HG03095 (cell line): Measurements from ENCODE around the gene PLPPR3.
"Not testable (repeated sequence)": the region's sequence is repeated elsewhere in the genome, so short reads cannot be mapped to it uniquely, and the experiment has no call there.

ENCODE experiments used
- ATAC-seq: cut with Tn5 transposase; IDR thresholded peaks from one replicate; pipeline ENCODE4 v1.9.1; 2021; ENCODE audit warnings: moderate library complexity; ENCODE audit not compliant: unreplicated experiment

PLPPR3 gene

DNA sequence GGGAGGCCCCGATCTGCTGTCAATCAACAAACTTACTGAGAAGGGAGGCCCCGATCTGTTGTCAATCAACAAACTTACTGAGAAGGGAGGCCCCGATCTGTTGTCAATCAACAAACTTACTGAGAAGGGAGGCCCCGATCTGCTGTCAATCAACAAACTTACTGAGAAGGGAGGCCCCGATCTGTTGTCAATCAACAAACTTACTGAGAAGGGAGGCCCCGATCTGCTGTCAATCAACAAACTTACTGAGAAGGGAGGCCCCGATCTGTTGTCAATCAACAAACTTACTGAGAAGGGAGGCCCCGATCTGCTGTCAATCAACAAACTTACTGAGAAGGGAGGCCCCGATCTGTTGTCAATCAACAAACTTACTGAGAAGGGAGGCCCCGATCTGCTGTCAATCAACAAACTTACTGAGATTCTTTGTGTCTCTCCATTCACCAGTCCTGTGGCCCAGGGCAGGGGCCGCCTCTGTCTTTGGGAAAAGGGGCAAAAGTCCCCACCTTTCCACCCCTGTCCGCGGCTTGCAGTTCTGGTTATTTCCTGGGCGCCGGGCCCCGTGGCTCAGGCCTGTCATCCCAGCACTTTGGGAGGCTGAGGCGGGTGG is 32.0 kb upstream of the PLPPR3 start:
- not testable (repeated sequence) for ATAC-seq

DNA sequence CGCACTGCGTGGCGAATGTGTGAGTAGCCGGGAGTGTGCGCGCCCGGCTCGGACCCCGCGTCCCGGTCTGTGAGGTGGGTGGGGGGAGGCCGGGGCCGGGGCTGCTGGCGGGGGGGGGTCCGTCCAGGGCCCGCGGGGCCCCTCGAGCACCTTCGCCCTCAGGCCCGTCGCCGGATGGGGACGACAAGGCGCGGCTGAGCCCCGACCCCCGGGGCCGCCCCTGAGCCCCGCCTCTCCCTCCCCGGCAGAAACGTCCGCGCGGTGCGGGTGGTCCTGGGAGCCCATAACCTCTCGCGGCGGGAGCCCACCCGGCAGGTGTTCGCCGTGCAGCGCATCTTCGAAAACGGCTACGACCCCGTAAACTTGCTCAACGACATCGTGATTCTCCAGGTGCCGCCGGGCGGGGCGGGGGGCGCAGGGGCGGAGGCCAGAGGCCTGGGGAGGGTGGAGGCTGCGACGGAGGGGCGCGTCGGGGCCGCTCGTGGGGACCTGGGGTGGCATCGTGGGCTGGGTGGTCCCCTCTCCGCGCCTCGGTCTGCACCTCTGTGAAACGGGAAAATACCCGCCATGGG is 31.3 kb upstream of the PLPPR3 start:
- no peak for ATAC-seq

DNA sequence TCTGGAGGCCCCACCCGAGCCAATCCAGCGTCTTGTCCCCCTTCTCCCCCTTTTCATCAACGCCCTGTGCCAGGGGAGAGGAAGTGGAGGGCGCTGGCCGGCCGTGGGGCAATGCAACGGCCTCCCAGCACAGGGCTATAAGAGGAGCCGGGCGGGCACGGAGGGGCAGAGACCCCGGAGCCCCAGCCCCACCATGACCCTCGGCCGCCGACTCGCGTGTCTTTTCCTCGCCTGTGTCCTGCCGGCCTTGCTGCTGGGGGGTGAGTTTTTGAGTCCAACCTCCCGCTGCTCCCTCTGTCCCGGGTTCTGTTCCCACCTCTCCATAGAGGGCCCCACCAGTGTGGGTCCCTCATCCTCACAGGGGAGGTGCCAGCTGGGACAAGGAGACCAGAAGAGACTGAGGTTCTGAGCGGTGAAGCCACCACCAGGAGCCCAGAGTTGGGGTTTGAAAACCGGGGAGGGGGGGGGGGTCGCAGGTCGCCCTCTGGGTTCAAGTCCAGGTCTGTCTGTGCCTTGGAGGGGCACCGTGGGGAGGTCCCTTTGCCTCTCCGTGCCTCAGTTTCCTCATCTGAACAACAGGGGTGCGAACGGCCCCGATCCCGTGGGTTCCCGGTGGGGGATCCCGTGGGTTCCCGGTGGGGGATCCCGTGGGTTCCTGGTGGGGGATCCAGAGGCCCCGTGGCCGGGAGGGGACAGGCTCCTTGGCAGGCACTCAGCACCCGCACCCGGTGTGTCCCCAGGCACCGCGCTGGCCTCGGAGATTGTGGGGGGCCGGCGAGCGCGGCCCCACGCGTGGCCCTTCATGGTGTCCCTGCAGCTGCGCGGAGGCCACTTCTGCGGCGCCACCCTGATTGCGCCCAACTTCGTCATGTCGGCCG is 30.6 kb upstream of the PLPPR3 start, which contains the start of gene ELANE:
TSS of gene ELANE (plus strand) at position 168 of the 878 bp plus-strand sequence. CDS start at position 194, 26 bp downstream.
- ATAC-seq, result no peak

DNA sequence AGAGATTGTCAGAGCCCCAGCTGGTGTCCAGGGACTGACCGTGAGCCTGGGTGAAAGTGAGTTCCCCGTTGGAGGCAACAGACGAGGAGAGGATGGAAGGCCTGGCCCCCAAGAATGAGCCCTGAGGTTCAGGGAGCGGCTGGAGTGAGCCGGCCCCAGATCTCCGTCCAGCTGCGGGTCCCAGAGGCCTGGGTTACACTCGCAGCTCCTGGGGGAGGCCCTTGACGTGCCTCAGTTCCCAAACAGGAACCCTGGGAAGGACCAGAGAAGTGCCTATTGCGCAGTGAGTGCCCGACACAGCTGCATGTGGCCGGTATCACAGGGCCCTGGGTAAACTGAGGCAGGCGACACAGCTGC is 29.2 kb upstream of the PLPPR3 start:
- no peak for ATAC-seq

DNA sequence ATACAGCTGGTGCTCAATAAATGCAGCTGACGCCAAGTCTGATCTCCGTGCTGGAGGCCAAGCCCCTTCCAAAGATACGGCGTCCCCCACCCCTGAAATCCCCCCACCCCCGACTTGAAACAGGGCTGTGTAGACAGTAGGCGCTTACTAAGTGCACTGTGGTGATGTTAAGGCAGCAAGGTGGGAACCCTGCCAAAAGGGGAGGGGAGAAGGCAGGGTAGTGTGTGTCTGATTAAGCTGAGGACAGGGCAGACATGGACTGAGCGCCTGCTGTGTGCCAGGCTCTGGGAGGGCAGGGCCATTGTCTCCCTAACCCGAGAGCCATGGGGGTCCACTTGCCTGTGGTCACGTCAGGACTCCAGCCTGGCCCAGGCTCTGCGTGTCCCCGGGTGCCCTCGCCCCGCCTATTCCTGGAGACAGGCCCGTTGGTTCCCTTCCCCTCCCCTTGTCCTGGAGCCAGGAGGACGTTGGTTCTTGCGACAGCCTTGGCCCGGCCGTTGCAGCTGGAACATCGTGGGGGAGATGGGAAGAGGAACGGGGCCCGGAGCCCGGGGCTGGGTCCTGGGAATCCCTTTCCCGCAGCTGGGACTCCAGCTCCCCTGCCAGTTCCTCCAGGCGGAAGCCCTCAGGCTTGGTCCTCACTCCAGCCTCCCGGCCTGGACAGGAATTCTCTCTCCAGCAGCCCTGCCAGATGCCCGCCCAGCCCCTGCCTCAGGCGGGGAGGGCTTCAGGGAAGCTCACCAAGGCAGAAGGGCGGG is 28.6 kb upstream of the PLPPR3 start:
- no peak for ATAC-seq

DNA sequence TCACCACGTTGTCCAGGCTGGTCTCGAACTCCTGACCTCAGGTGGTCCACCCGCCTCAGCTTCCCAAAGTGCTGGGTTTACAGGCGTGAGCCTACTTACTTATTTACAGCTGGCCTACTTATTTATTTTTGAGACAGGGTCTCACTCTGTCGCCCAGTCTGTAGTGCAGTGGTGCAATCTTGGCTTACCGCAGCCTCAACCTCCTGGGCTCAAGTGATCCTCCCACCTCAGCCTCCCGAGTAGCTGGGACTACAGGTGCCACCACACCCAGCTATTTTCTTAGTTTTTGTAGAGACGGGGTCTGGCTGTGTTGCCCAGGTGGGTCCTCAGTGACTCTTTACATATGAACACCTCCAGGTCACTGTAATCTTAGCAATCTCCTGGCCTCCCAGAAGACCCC is 27.4 kb upstream of the PLPPR3 start:
- ATAC-seq, result not testable (repeated sequence)

DNA sequence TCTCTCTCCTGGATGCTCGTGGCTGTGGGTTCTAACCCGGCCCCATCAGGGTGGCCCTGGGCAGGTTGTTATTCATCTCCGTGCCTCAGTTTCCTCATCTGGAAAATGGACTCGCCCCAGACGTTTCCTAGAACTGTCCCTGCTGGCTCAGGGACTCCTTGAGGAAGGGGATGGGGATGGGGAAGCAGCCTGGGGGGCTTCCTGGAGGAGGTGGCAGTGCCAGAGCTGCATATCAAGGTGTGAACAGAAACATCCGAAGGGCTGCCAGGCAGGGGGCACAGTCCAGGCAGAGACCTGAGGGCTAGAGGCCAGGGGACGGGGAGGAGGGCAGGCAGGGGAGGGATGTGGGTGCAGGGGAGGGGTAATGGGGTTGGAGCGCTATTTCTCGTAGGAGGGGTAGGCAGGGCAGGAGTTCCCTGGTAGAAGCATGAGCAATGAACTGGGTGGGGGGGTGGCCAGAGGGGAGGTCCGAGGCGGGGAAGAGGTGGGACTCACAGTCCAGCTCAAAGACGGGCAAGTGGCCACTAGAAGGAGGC is 26.7 kb upstream of the PLPPR3 start:
- no peak for ATAC-seq

DNA sequence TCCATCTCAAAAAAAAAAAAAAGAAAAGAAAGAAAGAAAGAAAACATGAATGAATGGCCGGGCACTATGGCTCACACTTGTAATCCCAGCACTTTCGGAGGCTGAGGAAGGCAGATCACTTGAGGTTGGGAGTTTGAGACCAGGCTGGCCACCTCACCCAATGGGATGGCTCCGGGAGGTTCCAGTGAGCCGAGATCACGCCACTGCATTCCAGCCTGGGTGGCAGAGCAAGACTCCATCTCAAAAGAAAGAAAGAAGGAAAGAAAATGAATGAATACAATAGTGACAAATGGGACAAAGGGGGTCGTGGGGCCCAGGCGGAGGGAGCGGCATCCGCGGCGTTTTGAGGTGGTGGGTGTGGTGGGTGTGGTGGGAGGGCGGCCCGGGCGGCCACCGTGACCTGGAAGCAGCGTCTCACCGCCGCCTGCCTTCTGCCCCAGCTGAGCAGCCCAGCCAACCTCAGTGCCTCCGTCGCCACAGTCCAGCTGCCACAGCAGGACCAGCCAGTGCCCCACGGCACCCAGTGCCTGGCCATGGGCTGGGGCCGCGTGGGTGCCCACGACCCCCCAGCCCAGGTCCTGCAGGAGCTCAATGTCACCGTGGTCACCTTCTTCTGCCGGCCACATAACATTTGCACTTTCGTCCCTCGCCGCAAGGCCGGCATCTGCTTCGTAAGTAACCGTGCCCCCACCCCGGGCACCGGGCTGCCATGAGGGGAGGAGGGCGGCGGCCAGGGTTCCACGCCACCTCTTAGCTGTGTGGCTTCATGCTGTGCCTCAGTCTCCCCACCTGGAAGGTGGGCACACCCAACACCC is 24.2 kb upstream of the PLPPR3 start:
- no peak for ATAC-seq

DNA sequence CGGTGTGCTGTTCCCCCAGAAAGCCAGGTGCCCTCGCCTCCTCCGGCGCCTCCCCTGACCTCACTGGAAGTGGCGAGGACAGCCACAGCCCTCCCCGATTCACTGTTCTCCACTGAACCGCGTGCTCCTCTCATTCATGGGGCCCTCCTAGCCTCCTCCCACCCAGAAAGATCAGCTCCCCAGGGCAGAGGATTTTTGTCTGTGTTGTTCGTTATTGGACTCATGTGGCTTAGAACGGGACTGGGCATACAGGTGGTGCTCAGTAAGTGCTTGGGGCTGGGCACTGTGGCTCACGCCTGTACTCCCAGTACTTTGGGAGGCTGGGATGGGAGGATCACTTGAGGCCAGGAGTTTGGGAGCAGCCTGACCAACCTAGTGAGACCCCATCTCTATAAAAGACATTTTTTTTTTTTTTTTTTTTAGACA is 22.8 kb upstream of the PLPPR3 start:
- ATAC-seq, result no peak

DNA sequence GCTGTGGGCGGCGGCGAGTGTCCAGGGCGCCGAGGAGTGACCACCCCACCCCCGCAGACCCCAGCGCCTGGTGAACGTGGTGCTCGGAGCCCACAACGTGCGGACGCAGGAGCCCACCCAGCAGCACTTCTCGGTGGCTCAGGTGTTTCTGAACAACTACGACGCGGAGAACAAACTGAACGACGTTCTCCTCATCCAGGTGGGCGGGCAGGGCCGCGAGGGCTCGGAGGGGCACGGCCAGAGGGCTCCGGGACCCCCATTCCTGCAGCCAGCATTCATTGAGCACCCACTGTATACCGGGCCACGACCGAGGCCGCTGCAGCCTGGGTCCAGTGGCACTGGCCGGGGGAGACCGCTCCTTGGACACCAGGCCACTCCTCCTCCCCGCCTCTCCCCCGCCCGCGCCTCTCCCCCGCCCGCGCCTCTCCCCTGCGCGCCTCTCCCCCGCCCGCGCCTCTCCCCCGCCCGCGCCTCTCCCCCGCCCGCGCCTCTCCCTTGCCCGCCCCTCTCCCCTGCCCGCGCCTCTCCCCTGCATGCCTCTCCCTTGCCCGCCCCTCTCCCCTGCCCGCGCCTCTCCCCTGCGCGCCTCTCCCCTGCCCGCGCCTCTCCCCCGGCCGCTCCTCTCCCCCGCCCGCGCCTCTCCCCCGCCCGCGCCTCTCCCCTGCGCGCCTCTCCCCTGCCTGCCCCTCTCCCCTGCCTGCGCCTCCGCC is 22.2 kb upstream of the PLPPR3 start:
- no peak for ATAC-seq

DNA sequence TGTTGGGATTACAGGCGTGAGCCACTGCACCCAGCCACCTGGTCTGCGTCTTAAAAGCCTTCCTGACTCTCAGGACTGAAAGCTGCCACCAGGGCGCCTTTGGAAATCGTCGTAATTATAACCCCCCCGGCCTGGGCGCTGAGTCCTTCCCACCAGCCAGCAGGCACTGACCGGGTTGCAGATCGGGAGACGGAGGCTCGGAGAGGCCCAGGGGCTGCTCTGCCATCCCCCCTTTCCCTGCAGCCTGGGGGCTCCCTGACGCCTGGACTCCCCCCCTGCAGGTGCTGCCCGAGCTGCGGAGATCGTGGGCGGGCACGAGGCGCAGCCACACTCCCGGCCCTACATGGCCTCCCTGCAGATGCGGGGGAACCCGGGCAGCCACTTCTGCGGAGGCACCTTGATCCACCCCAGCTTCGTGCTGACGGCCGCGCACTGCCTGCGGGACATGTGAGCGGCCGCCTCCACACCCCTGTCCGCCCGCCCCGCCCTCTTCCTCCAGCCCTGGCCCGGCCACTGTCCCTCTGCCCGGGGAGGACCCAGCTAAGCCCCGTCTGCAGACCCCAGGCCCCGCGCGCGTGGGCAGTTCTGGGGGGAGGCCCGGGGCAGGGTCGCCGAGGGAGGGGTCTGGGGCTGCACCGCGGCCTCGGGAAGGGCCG is 21.6 kb upstream of the PLPPR3 start:
- ATAC-seq, result no peak

DNA sequence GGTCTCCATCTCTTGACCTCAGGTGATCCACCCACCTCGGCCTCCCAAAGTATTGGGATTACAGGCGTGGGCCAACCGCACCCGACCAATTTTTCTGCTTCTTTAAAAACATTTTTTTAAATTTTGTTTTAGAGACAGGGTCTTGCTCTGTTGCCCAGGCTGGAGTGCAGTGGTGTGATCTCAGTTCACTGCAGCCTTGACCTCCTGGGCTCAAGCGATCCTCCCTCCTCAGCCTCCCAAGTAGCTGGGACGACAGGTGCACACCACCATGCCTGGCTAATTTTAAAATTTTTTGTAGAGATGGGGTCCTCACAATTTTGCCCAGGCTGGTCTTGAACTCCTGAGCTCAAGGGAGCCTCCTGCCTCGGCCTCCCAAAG is 21.0 kb upstream of the PLPPR3 start:
- ATAC-seq, result not testable (repeated sequence)

DNA sequence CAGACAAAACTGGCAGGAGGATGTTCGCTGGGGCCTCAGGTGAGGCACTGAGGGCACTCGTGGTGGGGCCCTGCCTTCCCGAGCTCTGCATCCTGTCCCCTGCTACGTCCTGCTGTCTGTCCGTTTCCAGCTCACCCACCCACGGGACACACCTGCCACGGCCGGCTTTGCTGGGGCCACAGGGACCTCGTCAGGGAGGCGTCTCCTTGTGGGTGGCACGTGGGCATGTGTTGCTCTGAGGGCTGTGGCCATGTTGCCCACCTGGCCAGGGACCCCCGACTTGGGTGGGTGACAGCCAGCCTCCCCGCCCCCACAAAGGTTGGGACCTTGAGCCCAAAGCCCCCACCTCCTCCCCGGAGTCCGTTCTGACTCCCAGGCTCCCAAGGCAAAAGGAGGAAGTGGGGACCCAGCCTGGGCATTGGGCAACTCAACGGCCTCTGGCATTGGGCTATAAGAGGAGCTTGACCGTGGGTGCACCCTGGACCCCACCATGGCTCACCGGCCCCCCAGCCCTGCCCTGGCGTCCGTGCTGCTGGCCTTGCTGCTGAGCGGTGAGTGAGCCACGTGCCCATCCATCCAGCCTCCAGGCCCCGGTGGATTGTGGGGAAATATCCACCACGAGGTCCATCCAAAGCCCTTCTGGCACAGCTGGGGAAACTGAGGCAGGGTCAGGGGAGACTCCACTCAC is 18.9 kb upstream of the PLPPR3 start, which contains the start of gene PRTN3:
TSS of gene PRTN3 (plus strand) at position 481 of the 688 bp plus-strand sequence. CDS start at position 491, 10 bp downstream.
- no peak for ATAC-seq

DNA sequence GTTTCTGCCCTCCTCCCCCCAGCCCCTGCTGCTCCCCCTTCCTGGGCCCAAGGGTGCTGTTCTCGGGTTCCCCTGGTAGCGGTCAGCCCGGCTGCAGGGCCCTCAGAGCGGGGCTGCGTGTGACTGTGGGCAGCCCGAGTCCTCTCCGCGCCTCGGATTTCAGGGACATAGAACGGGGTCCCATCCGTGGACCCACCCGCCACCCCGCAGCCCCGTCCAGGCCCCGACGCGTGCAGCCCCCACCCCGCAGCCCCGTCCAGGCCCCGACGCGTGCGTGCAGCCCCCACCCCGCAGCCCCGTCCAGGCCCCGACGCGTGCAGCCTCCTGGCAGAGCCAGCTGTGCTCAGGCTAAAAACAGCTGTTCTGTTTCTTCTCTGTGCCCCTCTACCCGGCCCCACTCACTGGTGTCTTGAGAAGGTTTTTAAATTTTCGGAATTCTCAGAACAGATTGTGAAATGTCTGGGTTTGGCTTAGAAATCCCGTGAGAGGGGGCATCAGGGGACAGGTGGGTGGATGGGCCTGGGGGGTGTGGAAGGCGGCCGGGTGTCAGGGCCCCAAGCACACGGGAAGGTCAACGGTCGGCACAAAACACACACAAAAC is 13.6 kb upstream of the PLPPR3 start:
- ATAC-seq, result no peak

DNA sequence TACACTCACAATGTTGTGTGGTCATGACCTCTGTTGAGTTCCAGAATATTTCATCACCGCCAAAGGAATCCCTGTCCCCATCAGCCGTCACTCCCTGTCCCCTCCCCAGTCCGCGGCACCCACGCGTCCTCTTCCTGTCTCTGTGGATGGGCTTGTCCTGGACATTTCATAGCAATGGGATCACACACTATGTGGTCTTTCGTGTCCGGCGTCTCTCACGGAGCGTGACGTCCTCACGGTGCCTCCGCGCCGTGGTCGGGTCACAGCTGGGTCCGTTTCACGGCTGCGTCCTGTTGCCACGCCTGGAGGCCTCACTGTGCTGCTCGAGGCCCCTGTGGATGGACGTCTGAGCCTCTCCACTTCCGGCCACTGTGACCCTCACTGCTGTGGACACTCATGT is 12.5 kb upstream of the PLPPR3 start:
- ATAC-seq, result no peak

DNA sequence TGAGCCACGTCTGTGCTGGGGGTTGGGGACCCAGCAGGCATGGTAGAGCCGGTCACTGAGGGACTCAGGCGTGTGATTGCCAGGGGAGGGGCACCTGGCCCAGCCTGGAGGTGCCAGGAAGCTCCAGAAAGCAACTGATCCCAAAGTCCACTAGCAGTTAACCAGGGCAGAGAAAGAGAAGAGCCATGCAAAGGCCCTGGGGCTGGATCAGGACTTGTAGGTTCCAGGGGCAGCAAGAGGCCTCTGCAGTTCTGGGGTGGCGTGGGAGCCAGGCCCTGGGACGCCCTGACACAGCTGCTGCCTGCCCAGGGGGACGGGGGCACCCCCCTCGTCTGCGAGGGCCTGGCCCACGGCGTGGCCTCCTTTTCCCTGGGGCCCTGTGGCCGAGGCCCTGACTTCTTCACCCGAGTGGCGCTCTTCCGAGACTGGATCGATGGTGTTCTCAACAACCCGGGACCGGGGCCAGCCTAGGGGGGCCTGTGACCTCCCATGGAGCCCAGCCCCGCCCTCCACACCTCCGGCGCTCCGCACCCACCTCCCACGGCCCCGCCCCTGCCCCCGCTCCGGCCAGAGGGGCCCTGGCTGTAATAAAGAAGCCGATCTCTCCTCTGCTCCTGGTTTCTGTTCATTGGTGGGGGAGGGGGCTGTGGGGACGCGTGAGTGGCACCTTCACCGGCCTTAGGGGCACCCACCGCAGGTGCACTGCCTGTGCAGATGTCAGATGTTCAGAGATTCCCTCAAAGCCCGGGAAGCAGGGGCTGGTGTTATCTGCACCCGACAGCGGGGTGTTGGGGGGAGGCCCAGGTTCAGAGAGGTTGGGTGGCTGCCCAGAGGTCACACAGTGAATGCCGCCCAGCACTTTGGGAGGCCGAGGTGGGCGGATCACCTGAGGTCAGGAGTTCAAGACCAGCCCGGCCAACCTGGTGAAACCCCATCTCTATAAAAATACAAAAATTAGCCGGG is 9.9 kb upstream of the PLPPR3 start:
- no peak for ATAC-seq
